Stimulated activated CD8-positive, alpha-beta memory T cell treated with anti-CD3 and anti-CD28 coated beads, Interleukin-2, amount 100 ng/mL, for 1 hour (primary cell): Measurements from ENCODE around the gene PI4KB.

ENCODE experiments used
- DNase-seq, 2 donors: peaks; one replicate each; pipeline ENCODE4 v3.0.0-alpha.2; 2020; ENCODE audit warnings: low read depth in 2 of 2

PI4KB gene

DNA sequence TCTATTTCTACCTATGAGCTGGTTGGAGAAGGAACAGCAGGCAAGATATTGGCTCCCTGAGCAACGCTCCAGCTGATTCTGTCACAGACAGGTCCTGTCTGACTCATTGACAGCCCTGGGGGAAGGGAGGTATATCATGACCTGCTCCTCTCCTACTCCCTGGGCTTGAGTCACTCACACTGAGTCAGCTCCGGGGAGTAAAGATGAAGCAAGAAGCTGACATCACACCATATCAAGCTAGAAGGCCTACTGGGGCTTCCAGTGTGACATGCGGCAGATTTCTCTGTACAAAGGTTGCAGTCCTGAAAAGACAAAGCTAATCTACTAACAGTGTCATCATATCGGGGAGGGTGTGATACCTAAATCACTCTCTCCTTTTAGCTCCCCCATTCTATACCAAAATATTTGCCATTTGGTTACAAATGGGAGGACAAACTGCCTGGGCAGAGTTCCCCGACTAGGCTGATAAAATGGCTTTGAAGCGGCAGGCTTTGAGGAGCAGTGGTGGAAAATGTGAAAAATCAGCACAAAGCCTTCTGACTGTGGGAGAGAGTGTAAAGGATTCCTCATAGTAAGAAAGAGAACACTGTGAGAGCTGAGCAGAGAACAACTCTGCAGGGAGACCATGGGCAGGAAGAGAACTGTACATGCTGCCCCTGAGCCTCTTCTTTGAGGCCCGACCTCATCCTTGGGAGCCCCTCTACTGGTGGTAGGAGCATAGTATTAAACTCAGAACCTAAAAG, 15.5 kb downstream of the PI4KB start:
- peak; percentile 44 to 51 for DNase-seq

DNA sequence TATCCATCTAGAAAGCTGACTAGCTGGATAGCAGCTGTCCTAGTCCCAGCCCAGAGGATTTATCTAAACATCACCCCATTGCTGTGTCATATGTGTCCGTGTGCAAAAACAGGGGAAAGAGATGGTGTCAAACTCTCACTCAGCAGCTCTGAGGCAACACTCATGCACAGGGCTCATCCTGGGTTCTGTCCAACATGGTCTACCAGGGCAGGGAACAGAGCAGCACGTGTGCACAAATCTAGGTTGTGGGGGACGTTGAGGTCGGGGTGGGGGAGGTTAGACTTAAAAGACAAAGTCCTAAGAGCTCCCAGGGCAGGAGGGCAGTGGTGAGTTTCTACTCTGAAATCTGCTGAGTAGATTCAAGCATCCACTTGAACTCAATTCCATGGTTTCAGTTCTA, 16.2 kb downstream of the PI4KB start:
- DNase-seq: no peak

DNA sequence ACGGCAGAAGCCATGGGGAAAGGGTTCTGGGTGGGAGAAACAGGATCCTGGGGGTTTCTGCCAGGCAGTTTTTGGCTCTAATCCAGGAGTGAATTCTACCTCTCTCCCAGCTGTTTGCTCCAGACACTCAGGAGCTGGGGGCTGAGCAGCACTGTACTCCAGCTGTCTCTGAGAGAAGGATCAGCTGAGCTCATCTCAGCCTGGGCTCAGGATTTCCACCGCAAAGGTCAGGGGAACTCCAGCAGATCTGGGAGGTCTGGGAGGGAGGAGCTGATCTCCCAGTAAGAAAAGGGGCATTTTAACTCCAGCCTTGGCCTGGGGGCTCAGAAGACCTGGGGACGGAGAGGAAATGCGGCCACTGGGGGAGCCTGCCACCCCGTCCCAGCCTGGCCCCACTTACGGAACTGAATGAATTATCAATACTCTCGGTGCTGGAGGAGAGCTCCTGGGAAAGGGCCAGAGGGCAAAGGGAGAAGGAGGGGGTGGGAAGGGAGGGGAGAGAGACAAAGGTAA, 17.3 kb downstream of the PI4KB start:
- no peak for DNase-seq

DNA sequence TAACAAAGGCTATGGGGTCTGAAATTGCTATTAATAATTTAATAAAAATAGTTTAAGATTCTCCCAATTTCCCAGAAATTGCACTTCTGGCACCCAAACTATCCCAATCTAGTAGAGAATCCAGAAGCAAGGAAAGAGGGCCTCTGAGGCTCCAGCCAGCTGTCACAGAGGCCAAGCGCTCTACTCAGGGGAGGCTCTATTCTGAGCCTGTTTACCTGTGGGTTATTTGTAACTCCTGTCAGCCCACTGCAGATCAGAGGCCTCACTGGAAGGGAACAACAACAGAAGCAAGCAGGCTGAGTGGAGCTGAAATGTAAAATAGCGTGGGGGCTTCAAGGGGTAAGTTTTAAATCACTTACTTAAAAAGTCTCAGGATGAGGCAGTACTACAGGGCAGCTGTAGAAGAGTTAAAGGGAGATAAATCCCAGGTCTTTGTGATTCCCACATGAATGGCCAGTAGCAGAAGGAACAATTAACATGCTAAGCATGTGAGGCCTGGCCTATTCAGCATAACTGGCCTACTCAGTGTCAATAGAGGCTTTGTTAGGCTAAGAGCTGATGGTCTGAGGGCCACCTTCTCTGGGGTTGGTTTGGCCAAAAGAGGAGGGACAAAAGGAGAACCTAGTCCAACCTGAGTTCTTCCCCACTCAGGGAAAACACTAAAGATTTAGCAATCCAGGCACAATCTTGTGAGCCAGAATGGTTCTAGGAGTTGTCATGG, 32.3 kb downstream of the PI4KB start:
- DNase-seq: no peak

DNA sequence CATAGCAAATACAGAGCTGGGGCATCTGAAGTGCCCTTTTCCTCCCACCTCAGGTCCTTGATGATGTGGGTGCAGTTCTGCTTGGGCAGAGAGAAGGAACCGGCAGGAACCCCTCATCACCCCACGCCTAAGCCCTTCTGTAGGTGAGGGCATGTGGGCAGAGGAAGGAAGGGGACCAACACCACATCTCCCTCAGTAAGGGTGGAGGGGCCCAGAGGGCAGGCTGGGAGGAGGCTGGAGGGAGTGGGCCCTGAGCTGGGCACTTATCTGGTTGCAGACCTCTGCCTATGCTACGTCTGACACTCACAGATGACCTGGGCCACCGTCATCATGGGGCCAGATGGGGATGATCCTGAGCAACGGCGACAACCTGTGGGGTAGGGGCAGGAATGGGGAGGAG, 34.1 kb downstream of the PI4KB start:
- no peak for DNase-seq

DNA sequence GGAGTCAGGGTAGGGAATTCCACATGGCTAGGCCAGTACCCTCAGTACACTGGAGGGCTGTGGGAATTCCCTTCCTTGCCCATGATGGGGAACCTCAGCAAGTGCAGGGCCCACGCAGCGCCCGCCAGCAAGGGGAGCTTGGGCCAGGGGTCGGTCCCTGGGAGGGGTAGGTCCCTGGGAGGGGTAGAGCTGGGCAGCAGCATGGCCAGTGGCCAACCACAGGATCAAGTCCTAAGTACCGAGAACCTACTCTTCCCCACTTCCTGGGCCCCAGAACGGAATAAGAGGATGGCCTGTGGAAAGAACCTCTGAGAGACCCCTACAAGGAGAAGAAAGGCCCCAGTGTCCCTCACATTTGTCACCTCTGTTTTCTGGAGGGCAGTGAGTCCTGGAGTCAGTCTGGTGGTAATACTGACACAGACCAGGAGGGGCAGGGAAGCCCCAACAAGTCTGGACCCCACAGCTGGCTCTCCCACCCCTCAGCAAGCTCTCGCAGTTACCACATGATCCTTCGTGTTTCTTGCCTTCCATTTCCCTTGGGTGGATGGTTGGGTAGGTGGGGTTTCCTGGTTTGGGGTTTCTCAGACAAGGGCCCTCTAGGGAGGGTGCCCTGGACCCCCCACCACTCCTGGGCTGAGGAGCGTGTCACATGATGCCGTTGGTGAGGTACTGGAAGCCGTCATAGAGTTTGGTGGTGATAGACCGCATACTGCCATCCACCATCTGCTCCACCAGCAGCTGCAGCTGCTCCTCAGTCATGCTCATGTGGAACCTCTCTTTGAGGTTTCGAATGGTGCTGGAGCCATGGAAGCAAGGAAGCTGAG, 34.8 kb downstream of the PI4KB start:
- no peak for DNase-seq

DNA sequence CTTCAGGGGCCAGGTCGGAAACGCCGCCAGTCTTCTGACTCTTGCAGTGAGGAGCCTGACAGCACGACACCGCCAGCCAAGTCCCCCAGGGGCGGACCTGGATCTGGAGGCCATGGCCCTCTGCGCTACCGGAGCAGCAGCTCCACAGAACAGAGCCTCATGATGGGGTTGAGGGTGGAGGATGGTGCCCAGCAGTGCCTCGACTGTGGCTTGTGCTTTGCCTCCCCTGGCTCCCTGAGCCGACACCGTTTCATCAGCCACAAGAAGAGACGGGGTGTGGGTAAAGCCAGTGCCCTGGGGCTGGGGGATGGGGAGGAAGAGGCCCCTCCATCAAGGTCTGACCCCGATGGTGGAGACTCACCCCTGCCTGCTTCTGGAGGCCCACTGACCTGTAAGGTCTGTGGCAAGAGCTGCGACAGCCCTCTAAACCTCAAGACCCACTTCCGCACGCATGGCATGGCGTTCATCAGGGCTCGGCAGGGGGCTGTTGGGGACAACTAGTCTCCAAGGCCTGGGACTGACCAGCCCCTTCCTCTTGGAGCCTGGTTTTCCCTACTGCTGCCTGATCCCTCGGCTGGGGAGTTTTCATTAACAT, 36.4 kb downstream of the PI4KB start:
- DNase-seq: no peak

DNA sequence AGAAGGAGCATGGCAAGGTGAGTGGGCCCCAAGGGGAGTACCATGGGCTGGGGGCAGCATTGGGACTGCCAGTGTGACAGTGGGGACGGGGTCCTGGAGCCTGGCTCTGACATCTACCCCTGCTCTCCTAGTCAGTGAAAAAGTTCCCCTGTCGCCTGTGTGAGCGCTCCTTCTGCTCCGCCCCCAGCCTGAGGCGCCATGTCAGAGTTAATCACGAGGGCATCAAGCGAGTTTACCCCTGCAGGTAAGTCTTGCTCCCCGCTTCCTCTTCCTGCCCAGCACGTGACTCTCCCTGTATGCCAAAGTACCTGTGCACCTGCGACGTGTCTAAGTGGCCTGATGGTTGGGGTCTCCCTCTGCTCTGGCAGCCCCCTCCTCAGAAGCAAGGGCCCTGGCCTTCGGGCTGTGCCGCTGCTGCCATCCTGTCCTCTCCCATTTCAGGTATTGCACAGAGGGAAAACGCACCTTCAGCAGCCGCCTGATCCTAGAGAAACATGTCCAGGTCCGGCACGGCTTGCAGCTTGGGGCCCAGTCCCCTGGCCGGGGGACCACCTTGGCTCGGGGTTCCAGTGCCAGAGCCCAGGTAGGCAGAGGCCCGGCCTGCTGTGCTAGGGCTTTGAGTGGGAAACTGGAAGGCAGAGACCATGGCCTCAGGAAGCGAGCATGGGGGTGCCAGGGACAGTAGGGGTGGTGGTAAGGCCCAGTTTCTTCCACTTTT, 37.1 kb downstream of the PI4KB start:
- DNase-seq: no peak

DNA sequence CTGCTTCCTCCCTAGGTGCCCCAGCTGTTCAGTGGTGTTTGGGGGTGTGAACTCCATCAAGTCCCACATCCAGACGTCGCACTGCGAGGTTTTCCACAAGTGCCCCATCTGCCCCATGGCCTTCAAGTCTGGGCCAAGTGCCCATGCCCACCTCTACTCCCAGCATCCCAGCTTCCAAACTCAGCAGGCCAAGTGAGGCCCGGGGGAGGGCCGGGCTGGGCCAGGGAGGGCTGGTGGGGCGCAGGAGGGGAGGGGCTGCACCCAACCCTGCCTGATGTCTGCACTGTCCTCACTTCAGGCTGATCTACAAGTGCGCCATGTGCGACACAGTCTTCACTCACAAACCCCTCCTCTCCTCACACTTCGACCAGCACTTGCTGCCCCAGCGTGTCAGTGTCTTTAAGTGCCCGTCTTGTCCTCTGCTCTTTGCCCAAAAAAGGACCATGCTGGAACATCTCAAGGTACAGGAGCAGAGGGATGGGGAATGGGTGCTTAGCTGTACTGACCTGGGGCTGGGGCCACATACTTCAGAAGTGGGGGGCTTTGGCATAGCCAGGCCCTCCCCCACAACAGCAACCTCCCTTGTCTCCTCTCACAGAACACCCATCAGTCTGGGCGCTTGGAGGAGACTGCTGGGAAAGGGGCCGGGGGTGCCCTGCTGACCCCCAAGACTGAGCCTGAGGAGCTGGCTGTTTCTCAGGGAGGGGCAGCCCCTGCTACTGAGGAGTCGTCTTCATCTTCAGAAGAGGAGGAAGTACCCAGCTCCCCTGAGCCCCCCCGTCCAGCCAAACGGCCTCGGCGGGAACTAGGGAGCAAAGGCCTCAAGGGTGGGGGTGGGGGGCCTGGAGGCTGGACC, 37.9 kb downstream of the PI4KB start:
- DNase-seq: no peak

DNA sequence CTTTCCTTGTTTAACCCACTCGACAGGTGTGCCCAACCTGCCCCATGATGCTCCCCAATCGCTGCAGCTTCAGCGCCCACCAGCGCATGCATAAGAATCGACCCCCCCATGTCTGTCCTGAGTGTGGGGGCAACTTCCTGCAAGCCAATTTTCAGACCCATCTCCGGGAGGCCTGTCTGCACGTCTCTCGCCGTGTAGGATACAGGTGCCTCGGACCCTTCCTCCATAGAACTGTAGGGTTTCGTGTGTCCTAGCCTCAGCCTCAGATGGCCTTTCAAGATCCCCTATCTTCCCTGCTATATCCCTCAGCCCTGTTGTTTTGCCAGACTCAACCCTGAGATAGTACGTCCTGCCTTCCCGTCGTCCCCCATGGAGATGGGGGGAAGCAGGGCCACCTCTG, 38.7 kb downstream of the PI4KB start:
- DNase-seq: no peak

DNA sequence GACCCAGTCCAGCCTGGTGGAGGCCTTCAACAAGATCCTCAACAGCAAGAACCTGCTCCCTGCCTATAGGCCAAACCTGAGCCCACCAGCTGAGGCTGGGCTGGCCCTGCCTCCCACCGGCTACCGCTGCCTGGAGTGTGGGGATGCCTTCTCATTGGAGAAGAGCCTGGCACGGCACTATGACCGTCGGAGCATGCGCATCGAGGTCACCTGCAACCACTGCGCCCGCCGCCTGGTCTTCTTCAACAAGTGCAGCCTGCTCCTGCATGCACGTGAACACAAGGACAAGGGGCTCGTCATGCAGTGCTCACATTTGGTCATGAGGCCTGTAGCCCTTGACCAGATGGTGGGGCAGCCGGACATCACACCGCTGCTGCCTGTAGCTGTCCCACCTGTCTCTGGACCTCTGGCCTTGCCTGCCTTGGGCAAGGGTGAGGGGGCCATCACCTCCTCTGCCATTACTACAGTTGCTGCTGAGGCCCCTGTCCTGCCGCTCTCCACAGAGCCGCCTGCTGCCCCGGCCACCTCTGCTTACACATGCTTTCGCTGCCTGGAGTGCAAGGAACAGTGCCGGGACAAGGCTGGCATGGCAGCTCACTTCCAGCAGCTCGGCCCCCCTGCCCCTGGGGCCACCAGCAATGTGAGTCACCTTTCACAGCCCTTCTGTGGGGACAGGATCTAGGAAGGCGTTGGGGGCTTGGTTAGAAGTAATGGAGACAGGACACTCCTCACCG, 39.3 kb downstream of the PI4KB start:
- DNase-seq: no peak

DNA sequence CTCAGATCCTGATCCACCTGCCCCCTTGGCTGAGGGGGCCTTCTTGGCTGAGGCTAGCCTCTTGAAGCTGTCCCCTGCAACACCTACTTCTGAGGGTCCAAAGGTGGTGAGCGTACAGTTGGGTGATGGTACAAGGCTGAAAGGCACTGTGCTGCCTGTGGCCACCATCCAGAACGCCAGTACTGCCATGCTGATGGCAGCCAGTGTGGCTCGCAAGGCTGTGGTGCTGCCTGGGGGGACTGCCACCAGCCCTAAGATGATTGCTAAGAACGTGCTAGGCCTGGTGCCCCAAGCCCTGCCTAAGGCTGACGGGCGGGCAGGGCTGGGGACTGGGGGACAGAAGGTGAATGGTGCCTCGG, 39.9 kb downstream of the PI4KB start:
- no peak for DNase-seq

DNA sequence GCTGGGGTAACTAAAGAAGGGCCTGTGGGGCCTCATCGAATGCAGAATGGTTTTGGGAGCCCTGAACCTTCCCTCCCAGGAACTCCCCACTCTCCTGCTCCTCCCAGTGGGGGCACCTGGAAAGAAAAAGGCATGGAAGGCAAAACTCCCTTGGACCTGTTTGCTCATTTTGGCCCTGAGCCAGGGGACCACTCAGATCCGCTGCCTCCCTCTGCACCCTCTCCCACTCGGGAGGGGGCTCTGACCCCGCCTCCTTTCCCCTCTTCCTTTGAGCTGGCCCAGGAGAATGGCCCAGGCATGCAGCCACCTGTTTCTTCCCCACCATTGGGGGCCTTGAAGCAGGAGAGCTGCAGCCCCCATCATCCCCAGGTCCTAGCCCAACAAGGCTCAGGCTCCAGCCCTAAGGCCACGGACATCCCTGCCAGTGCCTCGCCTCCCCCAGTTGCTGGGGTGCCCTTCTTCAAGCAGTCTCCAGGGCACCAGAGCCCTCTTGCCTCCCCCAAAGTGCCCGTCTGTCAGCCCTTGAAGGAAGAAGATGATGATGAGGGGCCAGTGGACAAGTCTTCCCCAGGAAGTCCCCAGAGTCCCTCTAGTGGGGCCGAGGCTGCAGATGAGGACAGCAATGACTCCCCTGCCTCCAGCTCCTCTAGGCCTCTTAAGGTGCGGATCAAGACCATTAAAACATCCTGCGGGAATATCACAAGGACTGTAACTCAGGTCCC, 40.4 kb downstream of the PI4KB start:
- no peak for DNase-seq

DNA sequence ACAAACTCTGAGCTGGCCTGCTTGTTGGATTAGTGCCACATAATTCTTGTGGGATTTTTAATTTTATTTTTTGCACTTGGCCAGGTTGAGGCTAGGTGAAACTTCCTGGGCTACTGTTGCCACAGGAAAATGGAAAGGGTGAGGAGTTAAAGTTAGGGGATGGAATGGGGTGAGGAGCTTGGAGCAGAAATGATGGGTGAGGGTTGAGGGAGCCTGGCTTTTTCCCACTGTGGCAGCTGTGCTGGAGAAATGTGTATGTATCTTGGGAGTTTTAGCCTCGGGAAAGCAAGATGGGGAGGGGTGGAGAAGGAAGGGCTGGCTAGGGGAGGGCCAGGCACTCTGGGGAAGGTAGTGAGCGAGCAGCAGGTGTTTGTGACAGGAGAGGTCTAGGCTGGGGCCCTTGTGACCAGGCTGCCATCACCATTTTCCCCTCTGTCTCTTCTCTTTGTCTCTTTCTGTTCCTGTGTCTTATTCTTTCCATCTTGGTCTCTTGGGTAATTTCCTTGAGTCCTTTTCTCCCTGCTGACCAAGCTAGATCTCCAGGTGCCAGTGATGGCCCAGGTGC, 43.1 kb downstream of the PI4KB start:
- DNase-seq: no peak

DNA sequence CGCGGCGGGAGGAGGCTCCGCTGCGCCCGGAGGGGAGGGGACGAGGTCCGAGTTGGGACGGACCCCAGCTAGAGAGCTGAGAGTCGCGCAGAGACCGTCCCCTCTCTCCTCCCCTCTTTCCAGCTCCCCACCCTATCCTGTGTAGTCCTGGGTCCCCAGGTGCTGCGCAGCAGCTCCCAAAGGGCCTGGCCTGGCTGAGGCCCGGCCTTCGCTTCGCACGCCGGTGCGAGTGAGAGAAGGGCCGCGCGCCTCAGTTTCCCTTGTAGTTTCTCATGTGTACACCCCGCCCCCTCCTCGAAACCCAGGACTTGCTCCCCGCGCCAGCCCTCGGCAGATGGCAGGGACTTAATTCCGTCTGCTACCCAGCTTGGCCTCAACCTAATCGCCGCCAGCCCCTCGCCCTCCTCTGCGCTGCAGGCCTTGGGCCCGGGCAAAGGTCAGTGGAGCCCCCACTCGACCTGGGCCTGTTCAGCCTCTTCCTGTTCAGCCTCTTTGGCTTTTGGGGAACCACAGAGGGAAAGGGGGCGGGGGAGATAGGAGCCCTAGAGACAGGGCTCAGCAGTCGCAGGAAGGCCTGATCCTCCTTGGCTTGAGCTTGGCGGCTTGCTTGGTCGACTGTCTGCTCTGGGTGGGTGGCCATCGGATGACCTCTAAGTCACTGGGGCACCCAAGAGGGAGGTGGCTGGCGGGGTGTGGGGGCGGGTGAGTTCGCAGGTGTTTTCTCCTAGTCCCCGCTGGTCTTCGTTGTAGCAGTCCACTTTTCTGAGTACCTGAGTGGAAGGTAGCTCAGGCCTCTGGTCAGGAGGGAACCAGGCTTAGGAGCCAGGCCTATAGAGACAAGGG, 44.1 kb downstream of the PI4KB start:
- peak in 1 of 2 donors; percentile 7 for DNase-seq

DNA sequence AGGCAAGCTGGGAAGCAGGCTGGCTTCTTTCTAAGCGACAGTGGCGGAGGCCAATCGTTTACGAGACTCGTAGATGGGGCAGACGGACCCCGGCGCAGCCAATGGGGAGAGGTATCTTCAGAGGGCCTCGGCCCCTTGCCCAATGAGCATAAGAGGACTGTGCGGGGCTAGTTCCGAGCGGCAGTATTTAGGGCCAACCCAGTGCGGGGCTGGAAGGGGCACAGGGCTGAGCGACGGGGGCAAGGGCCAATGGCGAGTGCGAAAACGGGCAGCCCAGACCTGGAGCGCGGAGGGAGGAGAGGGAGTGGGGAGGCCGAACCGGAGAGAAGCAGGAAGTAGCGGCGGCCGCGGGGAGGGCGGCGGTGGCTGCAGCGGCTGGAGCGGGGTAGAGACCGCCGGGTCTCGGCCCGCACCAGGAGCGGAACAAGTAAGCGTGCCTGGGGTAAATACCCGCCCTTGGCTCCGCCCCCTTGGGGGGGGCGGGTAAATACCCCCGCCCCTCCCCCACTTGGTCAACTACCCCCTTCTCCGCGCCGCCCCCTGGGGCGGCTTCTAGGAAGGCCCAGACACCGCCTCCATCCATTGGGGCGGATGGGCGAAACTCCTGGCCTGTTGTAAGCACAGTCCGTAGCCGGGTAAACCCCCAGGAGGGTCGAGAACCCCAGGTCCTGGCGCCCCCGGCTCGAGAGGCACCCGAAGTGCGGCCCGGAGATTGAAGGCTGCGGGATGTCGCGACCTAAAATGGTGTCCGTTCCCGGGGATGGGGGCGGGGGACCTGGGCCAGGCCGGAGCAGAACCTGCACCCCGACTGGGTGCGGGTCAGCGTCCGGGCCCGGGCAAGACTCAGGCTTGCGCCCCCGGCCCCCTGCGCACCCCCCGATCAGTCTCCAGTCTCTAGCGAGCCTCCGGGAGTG, 45.0 kb downstream of the PI4KB start, which contains the start of gene ZNF687:
TSS of gene ZNF687 (plus strand) at position 331 of the 914 bp plus-strand sequence. CDS start 3,993 bp downstream, outside the sequence.
- DNase-seq: peak; percentile 95 to 96
